ENCODE data around the gene COMMD3. TPM values are rescaled to one million over a fixed set of nuclear protein-coding genes. Genes with fewer than 3 reads are reported as not detected.

Gene COMMD3
- polyA plus RNA-seq, 1 donor from 2014 or later: 272 TPM

DNA sequence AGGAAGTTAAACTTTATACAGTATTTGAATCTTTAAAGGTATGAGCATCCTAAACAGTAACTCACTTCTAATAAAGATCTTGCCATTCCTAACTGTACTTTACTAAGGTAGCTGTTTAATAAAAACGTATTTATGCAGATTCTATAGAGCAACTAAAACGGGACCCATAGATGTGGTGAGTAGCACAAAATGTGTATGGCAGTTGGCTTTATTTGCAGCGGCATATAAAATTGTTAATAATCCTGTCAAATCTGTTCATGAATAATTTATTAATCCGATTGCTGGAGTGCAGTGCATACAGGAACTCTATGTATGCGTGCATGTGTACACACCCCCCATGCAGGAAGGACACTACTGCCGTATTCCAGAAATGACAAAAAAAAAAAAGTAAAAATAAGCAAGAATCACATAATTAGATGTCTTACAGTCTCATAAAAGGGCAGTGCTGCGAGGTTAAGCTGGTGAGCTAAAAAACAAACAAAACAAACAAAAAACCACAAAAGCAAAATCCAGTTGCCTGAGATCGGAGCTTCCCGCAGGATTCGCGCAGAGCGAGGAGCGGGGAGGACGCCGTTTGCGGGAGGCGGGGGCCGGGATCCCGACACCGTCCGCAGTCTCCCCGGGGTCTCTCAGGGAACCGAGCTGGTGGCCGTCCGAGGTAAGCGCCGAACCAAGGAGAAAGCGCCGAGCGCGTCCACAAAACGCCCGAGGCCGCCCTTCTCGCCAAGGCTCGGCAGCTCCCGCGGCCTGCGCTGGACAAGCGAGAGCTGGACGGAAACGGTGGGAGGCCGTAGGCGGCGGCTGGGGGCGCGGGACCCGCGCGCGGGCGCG lies 518 bp upstream of the COMMD3 start:
- peak overlapping the region; percentile 73 for H2AFZ ChIP-seq (ENCODE audit: low read depth, low read length)

GRCh38 chr10:22317076-22317370 lies 835 bp downstream of the COMMD3 start:
- Histone ChIP-seq H2AFZ (ENCODE audit: low read depth, low read length) (no peak overlapping the region), H3K9me3 (ENCODE audit: low read length) (no peaks in the 10 kb centered on the region), H3K27me3 (ENCODE audit: insufficient read depth, low read depth, low read length) (peaks cover 47% of the 10 kb centered on the region), H3K9ac (ENCODE audit: low read length) (peak overlapping the region; percentile 91), H3F3A (ENCODE audit: insufficient read depth, low read length, poor library complexity, severe bottlenecking) (peaks cover 9% of the 10 kb centered on the region), H4K20me1 (ENCODE audit: insufficient read depth) (no peaks in the 10 kb centered on the region), H3K4me3 (ENCODE audit: low read length) (peak overlapping the region; percentile 83), H3K36me3 (ENCODE audit: insufficient read depth, low read length) (no peaks in the 10 kb centered on the region), H3K9me2 (ENCODE audit: insufficient read depth, low read length) (no peaks in the 10 kb centered on the region), H3K4me2 (ENCODE audit: low read length) (peak overlapping the region; percentile 77), H3K27ac (ENCODE audit: low read length) (peak overlapping the region; percentile 90), H3K79me2 (replicated peaks; ENCODE audit: insufficient read depth, low read length) (peaks cover 31% of the 10 kb centered on the region)
- TF ChIP-seq MXI1 (conservative IDR thresholded peaks at IDR 0.05; ENCODE audit: poor library complexity, severe bottlenecking) (no peak), SMC3 (conservative IDR thresholded peaks at IDR 0.05; ENCODE audit: poor library complexity) (no peak), EZH2 (IDR thresholded peaks at IDR 0.05; ENCODE audit: borderline replicate concordance, insufficient read depth, low read length, poor library complexity, severe bottlenecking) (no peak), EP300 (conservative IDR thresholded peaks at IDR 0.05; ENCODE audit: poor library complexity, severe bottlenecking) (no peak), REST (IDR thresholded peaks at IDR 0.05; ENCODE audit: borderline replicate concordance) (no peak), POLR2AphosphoS5 (IDR thresholded peaks at IDR 0.05) (no peak)

More for the DNA sequence above, 518 bp upstream of the COMMD3 start:
- TF ChIP-seq RAD21 (conservative IDR thresholded peaks at IDR 0.05) (peak; percentile 37), EP300 (conservative IDR thresholded peaks at IDR 0.05; ENCODE audit: poor library complexity, severe bottlenecking) (peak; percentile 18), SMC3 (conservative IDR thresholded peaks at IDR 0.05; ENCODE audit: poor library complexity) (no peak), MXI1 (conservative IDR thresholded peaks at IDR 0.05; ENCODE audit: poor library complexity, severe bottlenecking) (no peak), REST (IDR thresholded peaks at IDR 0.05; ENCODE audit: borderline replicate concordance) (peak; percentile 35), POLR2AphosphoS5 (IDR thresholded peaks at IDR 0.05) (no peak), EZH2 (IDR thresholded peaks at IDR 0.05; ENCODE audit: borderline replicate concordance, insufficient read depth, low read length, poor library complexity, severe bottlenecking) (no peak), TAF1 (IDR thresholded peaks at IDR 0.05; ENCODE audit: low read depth) (no peak), CTCF (IDR thresholded peaks at IDR 0.05; ENCODE audit: poor library complexity, severe bottlenecking) (no peak)
- Histone ChIP-seq H3K27me3 (ENCODE audit: insufficient read depth, low read depth, low read length) (peaks cover 41% of the 10 kb centered on the region), H3K9me3 (ENCODE audit: low read length) (no peaks in the 10 kb centered on the region), H3K36me3 (ENCODE audit: insufficient read depth, low read length) (no peaks in the 10 kb centered on the region), H3K9ac (ENCODE audit: low read length) (peak overlapping the region; percentile 91), H4K20me1 (ENCODE audit: insufficient read depth) (no peaks in the 10 kb centered on the region), H3K27ac (ENCODE audit: low read length) (peak overlapping the region; percentile 83), H3F3A (ENCODE audit: insufficient read depth, low read length, poor library complexity, severe bottlenecking) (peaks cover 9% of the 10 kb centered on the region), H3K4me2 (ENCODE audit: low read length) (peak overlapping the region; percentile 74), H3K79me2 (replicated peaks; ENCODE audit: insufficient read depth, low read length) (peaks cover 29% of the 10 kb centered on the region), H3K4me3 (ENCODE audit: low read length) (peak overlapping the region; percentile 83), H3K9me2 (ENCODE audit: insufficient read depth, low read length) (no peaks in the 10 kb centered on the region)

All from neural cell (in vitro differentiated cells).